ENCODE measurements around the gene ARID5B.

- TF ChIP-seq CTCF (IDR thresholded peaks at IDR 0.05; ENCODE audit: low read depth, low read length) (no peak), POLR2A (IDR thresholded peaks at IDR 0.05; ENCODE audit: extremely low read depth, insufficient read length) (no peak), MYC (IDR thresholded peaks at IDR 0.05; ENCODE audit: low read depth, low read length) (no peak)
Observed at GRCh38 chr10:61958311-61958710, 56.8 kb downstream of the ARID5B start.
